ENCODE results near the gene TBCD.

- TF ChIP-seq POLR2AphosphoS5 (IDR thresholded peaks at IDR 0.05) (no peak), CTCF (IDR thresholded peaks at IDR 0.05) (peak in 1 of 4 experiments; percentile 9), POLR2A (IDR thresholded peaks at IDR 0.05) (no peak)
Measured at GRCh38 chr17:82915010-82915756, 163.3 kb downstream of the TBCD start.
